GM20431 (cell line): ENCODE results near the gene HTATIP2.

Experiments
- in situ Hi-C: fragments of 300-500 bp; cut with MseI, MboI; formaldehyde crosslinking; loops from one replicate; pipeline ENCODE4 v1.15.0; 2020; ENCODE audit warnings: low sequenced_read_pairs; ENCODE audit not compliant: unreplicated experiment

The HTATIP2 gene

GRCh38 chr11:20368438-20368837 is 4.9 kb downstream of the HTATIP2 start:
- in situ Hi-C loops, result no loop called here

GRCh38 chr11:20369826-20370225 is 6.3 kb downstream of the HTATIP2 start:
- in situ Hi-C loops, result no loop called here

- in situ Hi-C loops, result no loop called here
Measured at GRCh38 chr11:20372081-20372626, 8.6 kb downstream of the HTATIP2 start.

- in situ Hi-C loops, result no loop called here
Measured at GRCh38 chr11:20373147-20373546, 9.6 kb downstream of the HTATIP2 start.

- in situ Hi-C loops, result no loop called here
Measured at GRCh38 chr11:20373568-20374209, 10.2 kb downstream of the HTATIP2 start.

- in situ Hi-C loops, result loop anchor here (25.0 kb wide), 1 partner anchor 237 kb away; no protein-coding TSS in a partner anchor
Measured at GRCh38 chr11:20374741-20375300, 11.3 kb downstream of the HTATIP2 start.

- in situ Hi-C loops, result loop anchor here (25.0 kb wide), 1 partner anchor 236 kb away; no protein-coding TSS in a partner anchor
Measured at GRCh38 chr11:20376162-20376730, 12.7 kb downstream of the HTATIP2 start.

GRCh38 chr11:20385996-20386395 is 22.5 kb downstream of the HTATIP2 start:
- in situ Hi-C loops, result loop anchor here (25.0 kb wide), 1 partner anchor 226 kb away; no protein-coding TSS in a partner anchor

- in situ Hi-C loops, result loop anchor here (25.0 kb wide), 1 partner anchor 225 kb away; no protein-coding TSS in a partner anchor
Measured at GRCh38 chr11:20387261-20388095, 24.0 kb downstream of the HTATIP2 start, which contains the start of gene PRMT3. Gene PRMT3 (plus strand): TSS chr11:20387716. CDS start chr11:20387747, 31 bp downstream.

GRCh38 chr11:20388096-20389055 is 24.9 kb downstream of the HTATIP2 start:
- in situ Hi-C loops, result loop anchor here (25.0 kb wide), 1 partner anchor 224 kb away; no protein-coding TSS in a partner anchor

- in situ Hi-C loops, result loop anchor here (25.0 kb wide), 1 partner anchor 215 kb away; no protein-coding TSS in a partner anchor
Measured at GRCh38 chr11:20397281-20397680, 33.8 kb downstream of the HTATIP2 start.

GRCh38 chr11:20399498-20399897 is 36.0 kb downstream of the HTATIP2 start:
- in situ Hi-C loops, result loop anchor here (25.0 kb wide), 1 partner anchor 213 kb away; no protein-coding TSS in a partner anchor

- in situ Hi-C loops, result no loop called here
Measured at GRCh38 chr11:20403059-20403458, 39.5 kb downstream of the HTATIP2 start.

GRCh38 chr11:20406484-20406883 is 43.0 kb downstream of the HTATIP2 start:
- in situ Hi-C loops, result no loop called here

GRCh38 chr11:20407344-20407743 is 43.8 kb downstream of the HTATIP2 start:
- in situ Hi-C loops, result no loop called here

- in situ Hi-C loops, result no loop called here
Measured at GRCh38 chr11:20415432-20415831, 51.9 kb downstream of the HTATIP2 start.

GRCh38 chr11:20417771-20418170 is 54.3 kb downstream of the HTATIP2 start:
- in situ Hi-C loops, result no loop called here

- in situ Hi-C loops, result no loop called here
Measured at GRCh38 chr11:20421946-20422345, 58.4 kb downstream of the HTATIP2 start.

- in situ Hi-C loops, result no loop called here
Measured at GRCh38 chr11:20429216-20429615, 65.7 kb downstream of the HTATIP2 start.
